ENCODE data around the gene PCDHGA1. TPM values are rescaled to one million over a fixed set of nuclear protein-coding genes. Genes with fewer than 3 reads are reported as not detected.
A peak's percentile ranks its signal among the peaks of the same experiment; 100 is the strongest.
"Not testable (repeated sequence)": the region's sequence is repeated elsewhere in the genome, so short reads cannot be mapped to it uniquely, and the experiment has no call there.

PCDHGA1 gene
- total RNA-seq, 1 donor from 2014 or later: 0.47 TPM

DNA sequence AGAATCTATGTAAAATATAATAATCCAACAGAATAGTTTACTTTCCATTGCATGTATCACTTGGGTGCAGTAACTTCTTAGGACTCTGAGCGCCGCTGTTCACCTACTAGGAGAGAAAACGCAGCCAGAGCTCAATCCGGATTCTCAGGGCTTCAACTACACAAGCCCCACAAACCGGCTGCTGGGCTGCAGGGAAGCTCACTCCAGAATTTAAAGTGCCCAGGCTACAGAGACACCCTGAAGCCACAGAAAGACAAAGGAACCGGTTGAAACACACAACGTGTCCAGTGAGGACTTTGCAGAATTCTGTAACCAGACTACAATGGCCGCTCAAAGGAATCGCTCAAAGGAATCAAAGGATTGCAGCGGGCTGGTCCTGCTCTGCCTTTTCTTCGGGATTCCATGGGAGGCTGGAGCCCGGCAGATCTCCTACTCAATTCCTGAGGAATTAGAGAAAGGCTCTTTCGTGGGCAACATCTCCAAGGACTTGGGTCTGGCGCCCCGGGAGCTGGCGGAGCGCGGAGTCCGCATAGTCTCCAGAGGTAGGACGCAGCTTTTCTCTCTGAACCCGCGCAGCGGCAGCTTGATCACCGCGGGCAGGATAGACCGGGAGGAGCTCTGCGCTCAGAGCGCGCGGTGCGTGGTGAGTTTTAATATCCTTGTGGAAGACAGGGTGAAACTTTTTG, 82.7 kb downstream of the PCDHGA1 start, which contains the start of gene PCDHGA10:
PCDHGA10 (plus strand) TSS at position 134 of the 686 bp plus-strand sequence; CDS start at position 323, 189 bp downstream.
- Mint-ChIP-seq H3K4me3 (peak within 1 kb of the TSS; percentile 81), H3K27me3 (ENCODE audit: low read depth) (no peaks in the 10 kb centered on the region), H3K27ac (peak within 1 kb of the TSS; percentile 86), H3K9me3 (peaks cover 51% of the 10 kb centered on the region), H3K4me1 (peaks cover 19% of the 10 kb centered on the region), H3K36me3 (peaks cover 70% of the 10 kb centered on the region)
- TF ChIP-seq, protein P1, sequence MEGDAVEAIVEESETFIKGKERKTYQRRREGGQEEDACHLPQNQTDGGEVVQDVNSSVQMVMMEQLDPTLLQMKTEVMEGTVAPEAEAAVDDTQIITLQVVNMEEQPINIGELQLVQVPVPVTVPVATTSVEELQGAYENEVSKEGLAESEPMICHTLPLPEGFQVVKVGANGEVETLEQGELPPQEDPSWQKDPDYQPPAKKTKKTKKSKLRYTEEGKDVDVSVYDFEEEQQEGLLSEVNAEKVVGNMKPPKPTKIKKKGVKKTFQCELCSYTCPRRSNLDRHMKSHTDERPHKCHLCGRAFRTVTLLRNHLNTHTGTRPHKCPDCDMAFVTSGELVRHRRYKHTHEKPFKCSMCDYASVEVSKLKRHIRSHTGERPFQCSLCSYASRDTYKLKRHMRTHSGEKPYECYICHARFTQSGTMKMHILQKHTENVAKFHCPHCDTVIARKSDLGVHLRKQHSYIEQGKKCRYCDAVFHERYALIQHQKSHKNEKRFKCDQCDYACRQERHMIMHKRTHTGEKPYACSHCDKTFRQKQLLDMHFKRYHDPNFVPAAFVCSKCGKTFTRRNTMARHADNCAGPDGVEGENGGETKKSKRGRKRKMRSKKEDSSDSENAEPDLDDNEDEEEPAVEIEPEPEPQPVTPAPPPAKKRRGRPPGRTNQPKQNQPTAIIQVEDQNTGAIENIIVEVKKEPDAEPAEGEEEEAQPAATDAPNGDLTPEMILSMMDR (IDR thresholded peaks at IDR 0.05; ENCODE audit: unreplicated experiment): peak; percentile 43
- DNase-seq (ENCODE audit: low spot score in 2 of 2, unreplicated experiment in 2 of 2): peak in 1 of 2 experiments; percentile 48

- H3K4me1 Mint-ChIP-seq: peaks cover 17% of the 10 kb centered on the region
- H3K27me3 Mint-ChIP-seq (ENCODE audit: low read depth): no peaks in the 10 kb centered on the region
- peaks cover 73% of the 10 kb centered on the region for H3K36me3 Mint-ChIP-seq
- H3K9me3 Mint-ChIP-seq: peaks cover 53% of the 10 kb centered on the region
- DNase-seq (ENCODE audit: low spot score in 2 of 2, unreplicated experiment in 2 of 2): no peak
- peak overlapping the region; percentile 81 for H3K4me3 Mint-ChIP-seq
- peak overlapping the region; percentile 86 for H3K27ac Mint-ChIP-seq
- TF ChIP-seq, protein P1 (IDR thresholded peaks at IDR 0.05; ENCODE audit: unreplicated experiment): no peak
Measured at GRCh38 chr5:141413540-141414069, 83.3 kb downstream of the PCDHGA1 start.

DNA sequence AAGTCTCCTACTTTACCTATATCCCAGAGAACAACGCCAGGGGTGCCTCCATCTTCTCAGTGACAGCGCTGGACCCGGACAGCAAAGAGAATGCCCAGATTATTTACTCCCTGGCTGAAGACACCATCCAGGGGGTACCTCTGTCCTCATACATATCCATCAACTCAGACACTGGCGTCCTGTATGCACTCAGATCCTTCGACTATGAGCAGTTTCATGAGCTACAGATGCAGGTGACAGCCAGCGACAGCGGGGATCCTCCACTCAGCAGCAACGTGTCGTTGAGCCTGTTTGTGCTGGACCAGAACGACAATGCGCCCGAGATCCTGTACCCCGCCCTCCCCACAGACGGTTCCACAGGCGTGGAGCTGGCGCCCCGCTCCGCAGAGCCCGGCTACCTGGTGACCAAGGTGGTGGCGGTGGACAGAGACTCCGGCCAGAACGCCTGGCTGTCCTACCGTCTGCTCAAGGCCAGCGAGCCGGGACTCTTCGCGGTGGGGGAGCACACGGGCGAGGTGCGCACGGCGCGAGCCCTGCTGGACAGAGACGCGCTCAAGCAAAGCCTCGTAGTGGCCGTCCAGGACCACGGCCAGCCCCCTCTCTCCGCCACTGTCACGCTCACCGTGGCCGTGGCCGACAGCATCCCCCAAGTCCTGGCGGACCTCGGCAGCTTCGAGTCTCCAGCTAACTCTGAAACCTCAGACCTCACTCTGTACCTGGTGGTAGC, 84.4 kb downstream of the PCDHGA1 start:
- Mint-ChIP-seq H3K36me3 (peaks cover 70% of the 10 kb centered on the region), H3K27ac (peak overlapping the region; percentile 15), H3K9me3 (peaks cover 50% of the 10 kb centered on the region), H3K4me1 (peaks cover 13% of the 10 kb centered on the region), H3K4me3 (peak overlapping the region; percentile 81)
- not testable (repeated sequence) for DNase-seq (ENCODE audit: low spot score in 2 of 2, unreplicated experiment in 2 of 2); H3K27me3 Mint-ChIP-seq (ENCODE audit: low read depth)

DNA sequence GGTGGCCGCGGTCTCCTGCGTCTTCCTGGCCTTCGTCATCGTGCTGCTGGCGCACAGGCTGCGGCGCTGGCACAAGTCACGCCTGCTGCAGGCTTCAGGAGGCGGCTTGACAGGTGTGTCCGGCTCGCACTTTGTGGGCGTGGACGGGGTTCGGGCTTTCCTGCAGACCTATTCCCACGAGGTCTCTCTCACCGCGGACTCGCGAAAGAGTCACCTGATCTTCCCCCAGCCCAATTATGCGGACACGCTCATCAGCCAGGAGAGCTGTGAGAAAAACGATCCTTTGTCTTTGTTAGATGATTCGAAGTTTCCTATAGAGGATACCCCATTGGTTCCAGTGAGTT, 84.9 kb downstream of the PCDHGA1 start:
- not testable (repeated sequence) for DNase-seq (ENCODE audit: low spot score in 2 of 2, unreplicated experiment in 2 of 2); H3K4me3 Mint-ChIP-seq; H3K27ac Mint-ChIP-seq; H3K27me3 Mint-ChIP-seq (ENCODE audit: low read depth)
- Mint-ChIP-seq H3K9me3 (peaks cover 51% of the 10 kb centered on the region), H3K4me1 (peaks cover 12% of the 10 kb centered on the region), H3K36me3 (peaks cover 73% of the 10 kb centered on the region)

GRCh38 chr5:141417494-141418172, 87.3 kb downstream of the PCDHGA1 start, which contains the start of gene PCDHGB7:
Gene PCDHGB7, plus strand, starts transcription at chr5:141417677. Its CDS starts 183 bp downstream, at chr5:141417860.
- Mint-ChIP-seq H3K4me3 (peak within 1 kb of the TSS; percentile 62), H3K9me3 (peaks cover 53% of the 10 kb centered on the region), H3K36me3 (peaks cover 82% of the 10 kb centered on the region), H3K27ac (peak within 1 kb of the TSS; percentile 47)
- not testable (repeated sequence) for H3K4me1 Mint-ChIP-seq; H3K27me3 Mint-ChIP-seq (ENCODE audit: low read depth); DNase-seq (ENCODE audit: low spot score in 2 of 2, unreplicated experiment in 2 of 2)
- TF ChIP-seq, protein P1 (IDR thresholded peaks at IDR 0.05; ENCODE audit: unreplicated experiment): peak; percentile 39

DNA sequence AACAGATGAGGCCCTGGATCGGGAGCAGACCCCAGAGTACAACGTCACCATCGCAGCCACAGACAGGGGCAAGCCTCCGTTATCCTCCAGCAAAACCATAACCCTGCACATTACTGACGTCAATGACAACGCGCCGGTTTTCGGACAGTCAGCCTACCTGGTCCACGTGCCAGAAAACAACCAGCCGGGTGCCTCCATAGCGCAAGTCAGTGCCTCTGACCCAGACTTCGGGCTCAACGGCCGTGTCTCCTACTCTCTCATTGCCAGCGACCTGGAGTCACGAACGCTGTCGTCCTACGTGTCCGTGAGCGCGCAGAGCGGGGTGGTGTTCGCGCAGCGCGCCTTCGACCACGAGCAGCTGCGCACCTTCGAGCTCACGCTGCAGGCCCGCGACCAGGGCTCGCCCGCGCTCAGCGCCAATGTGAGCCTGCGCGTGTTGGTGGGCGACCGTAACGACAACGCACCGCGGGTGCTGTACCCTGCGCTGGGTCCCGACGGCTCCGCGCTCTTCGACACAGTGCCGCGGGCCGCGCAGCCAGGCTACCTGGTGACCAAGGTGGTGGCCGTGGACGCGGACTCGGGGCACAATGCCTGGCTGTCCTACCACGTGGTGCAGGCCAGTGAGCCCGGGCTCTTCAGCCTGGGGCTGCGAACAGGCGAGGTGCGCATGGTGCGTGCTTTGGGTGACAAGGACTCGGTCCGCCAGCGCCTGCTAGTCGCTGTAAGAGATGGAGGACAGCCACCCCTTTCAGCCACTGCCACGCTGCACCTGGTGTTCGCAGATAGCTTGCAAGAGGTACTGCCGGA, 89.0 kb downstream of the PCDHGA1 start:
- Mint-ChIP-seq H3K4me1 (no peaks in the 10 kb centered on the region), H3K4me3 (no peak overlapping the region), H3K9me3 (peaks cover 53% of the 10 kb centered on the region), H3K36me3 (peaks cover 77% of the 10 kb centered on the region), H3K27me3 (ENCODE audit: low read depth) (no peaks in the 10 kb centered on the region), H3K27ac (peak overlapping the region; percentile 17)
- TF ChIP-seq, protein P1 (IDR thresholded peaks at IDR 0.05; ENCODE audit: unreplicated experiment): no peak
- DNase-seq (ENCODE audit: low spot score in 2 of 2, unreplicated experiment in 2 of 2): no peak

Data from mesothelial cell of epicardium (in vitro differentiated cells).